SU-DHL-6 (cell line): ENCODE results near the gene KCNK6.

Experiments
- CTCF ChIP-seq: fragments of 200-600 bp; sonication (generic); IDR thresholded peaks from one replicate; pipeline ENCODE4 v1.5.1; 2017; ENCODE audit warnings: antibody characterized with exemption, mild to moderate bottlenecking, low read length, moderate library complexity; ENCODE audit not compliant: insufficient read depth, poor library complexity, severe bottlenecking
- EZH2phosphoT487 ChIP-seq: fragments of 200-600 bp; sonication (generic), shearing (Covaris generic); conservative IDR thresholded peaks from 2 replicates; pipeline ENCODE4 v1.6.1; 2018; ENCODE audit warnings: mild to moderate bottlenecking, antibody characterized with exemption, low read length, moderate library complexity, mixed read lengths

GRCh38 chr19:38307076-38307475 lies 12.6 kb upstream of the KCNK6 start:
- no peak for TF ChIP-seq CTCF
- TF ChIP-seq EZH2phosphoT487: no peak
